Measurements from ENCODE around the gene AGO3. TPM values are rescaled to one million over a fixed set of nuclear protein-coding genes. Genes with fewer than 3 reads are reported as not detected.
A peak's percentile ranks its signal among the peaks of the same experiment; 100 is the strongest.

Gene AGO3
- total RNA-seq, 4 donors from 2014 or later: 19.9 to 23.3 (median 21.0) TPM

DNA sequence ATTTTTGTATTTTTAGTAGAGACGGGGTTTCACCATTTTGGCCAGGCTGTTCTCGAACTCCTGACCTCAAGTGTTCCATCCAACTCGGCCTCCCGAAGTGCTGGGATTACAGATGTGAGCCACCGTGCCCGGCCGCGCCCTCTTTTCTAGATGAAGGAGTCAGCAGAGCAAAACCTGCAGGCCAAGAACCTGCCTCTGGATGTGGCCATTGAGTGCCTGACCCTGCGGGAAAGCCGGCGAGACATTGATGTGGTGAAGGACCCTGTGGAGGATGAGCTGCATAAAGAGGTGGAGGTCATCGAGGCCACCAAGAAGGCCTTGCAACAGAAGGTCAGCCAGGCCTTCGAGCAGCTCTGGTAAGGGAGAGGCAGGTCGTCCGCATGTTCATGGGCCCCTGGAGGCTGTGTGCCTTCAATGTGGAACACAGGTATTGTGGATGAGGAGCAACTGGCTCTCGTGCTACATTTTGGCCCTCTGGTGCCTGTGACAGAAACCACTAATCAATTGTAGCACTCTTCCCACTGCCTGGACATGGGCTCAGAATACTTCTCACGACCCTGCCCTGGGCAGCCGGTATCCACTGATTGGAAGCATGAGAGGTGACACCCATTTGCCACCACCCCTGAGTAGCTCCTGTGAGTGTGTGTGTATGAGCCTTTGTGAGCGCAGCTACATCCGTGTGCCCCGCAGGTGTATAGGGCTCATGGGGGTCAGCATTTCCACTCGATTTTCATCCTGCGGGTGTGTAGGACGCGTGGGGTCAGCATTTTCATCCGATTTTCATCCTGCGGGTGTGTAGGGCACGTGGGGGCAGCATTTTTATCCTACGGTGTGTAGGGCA, 155.0 kb downstream of the AGO3 start:
- H3K4me1 ChIP-seq: peaks cover 27 to 42% (median 39%) of the 10 kb centered on the region in 4 donors
- WGBS: 95% methylated on average over 28 of the region's 29 CpGs
- intact Hi-C loops (cut with DNase I): no loop called here
- peaks cover 0 to 39% (median 3%) of the 10 kb centered on the region in 4 donors for H3K27me3 ChIP-seq
- peaks cover 0 to 9% (median 3%) of the 10 kb centered on the region in 4 donors for H3K36me3 ChIP-seq
- no peak for DNase-seq (ENCODE audit: extremely low spot score)
- no peak for TF ChIP-seq POLR2A (IDR thresholded peaks at IDR 0.05; ENCODE audit: low read depth)
- no peak for TF ChIP-seq EP300 (IDR thresholded peaks at IDR 0.05)
- no peak for TF ChIP-seq CTCF (IDR thresholded peaks at IDR 0.05)
- TF ChIP-seq POLR2AphosphoS5 (IDR thresholded peaks at IDR 0.05): no peak
- no peak overlapping the region for H3K4me3 ChIP-seq
- no peaks in the 10 kb centered on the region for H3K9me3 ChIP-seq
- no peak overlapping the region for H3K27ac ChIP-seq (replicated peaks in 1 of 4)

GRCh38 chr1:36086529-36087232, 155.8 kb downstream of the AGO3 start:
- 77% methylated on average over 10 of the region's 12 CpGs for WGBS
- Histone ChIP-seq H3K9me3 (no peaks in the 10 kb centered on the region), H3K36me3 (peaks cover 1 to 17% (median 11%) of the 10 kb centered on the region in 4 donors), H3K4me1 (peaks cover 30 to 48% (median 45%) of the 10 kb centered on the region in 4 donors), H3K27me3 (peaks cover 0 to 39% (median 3%) of the 10 kb centered on the region in 4 donors), H3K4me3 (no peak overlapping the region), H3K27ac (replicated peaks in 1 of 4) (no peak overlapping the region)
- intact Hi-C loops (cut with DNase I): no loop called here
- TF ChIP-seq POLR2A (IDR thresholded peaks at IDR 0.05; ENCODE audit: low read depth) (no peak), POLR2AphosphoS5 (IDR thresholded peaks at IDR 0.05) (no peak), EP300 (IDR thresholded peaks at IDR 0.05) (no peak), CTCF (IDR thresholded peaks at IDR 0.05) (no peak)
- DNase-seq (ENCODE audit: extremely low spot score): no peak

DNA sequence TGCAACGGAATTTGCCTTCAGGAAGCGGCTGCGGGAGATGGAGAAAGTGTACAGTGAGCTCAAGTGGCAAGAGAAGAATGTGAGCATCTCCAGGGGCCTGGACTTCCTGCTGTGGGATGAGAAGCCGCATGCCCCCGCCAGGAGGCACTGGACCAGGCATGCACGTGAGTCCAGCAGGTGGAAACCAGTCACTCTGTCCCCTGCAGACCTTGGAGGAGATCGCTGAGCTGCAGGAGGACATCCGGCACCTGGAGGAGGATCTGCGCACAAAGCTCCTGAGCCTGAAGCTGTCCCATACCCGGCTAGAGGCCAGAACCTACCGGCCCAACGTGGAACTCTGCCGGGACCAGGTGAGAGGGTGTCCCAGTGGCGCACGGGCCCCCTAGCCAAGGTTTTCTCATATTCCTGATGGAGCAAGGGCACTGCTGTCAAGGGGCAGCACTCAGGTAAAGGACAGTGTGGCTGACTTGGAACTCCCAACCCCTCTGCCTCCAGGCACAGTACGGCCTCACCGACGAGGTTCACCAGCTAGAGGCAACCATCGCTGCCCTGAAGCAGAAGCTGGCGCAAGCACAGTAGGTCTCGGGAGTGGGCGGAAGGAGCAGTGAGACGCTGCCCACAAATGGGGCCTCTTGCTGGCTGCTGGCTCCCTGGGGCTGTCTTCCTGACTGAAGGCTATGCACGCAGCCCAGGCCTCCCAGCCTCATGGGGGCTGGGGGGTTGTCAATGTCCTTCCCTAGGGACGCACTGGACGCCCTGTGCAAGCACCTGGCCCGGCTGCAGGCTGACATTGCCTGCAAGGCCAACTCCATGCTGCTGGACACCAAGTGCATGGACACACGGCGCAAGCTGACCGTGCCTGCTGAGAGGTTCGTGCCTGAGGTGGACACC, 156.6 kb downstream of the AGO3 start:
- no peak overlapping the region for H3K27ac ChIP-seq (replicated peaks in 1 of 4)
- DNase-seq (ENCODE audit: extremely low spot score): no peak
- TF ChIP-seq CTCF (IDR thresholded peaks at IDR 0.05): no peak
- TF ChIP-seq POLR2A (IDR thresholded peaks at IDR 0.05; ENCODE audit: low read depth): no peak
- no peak for TF ChIP-seq EP300 (IDR thresholded peaks at IDR 0.05)
- TF ChIP-seq POLR2AphosphoS5 (IDR thresholded peaks at IDR 0.05): no peak
- H3K9me3 ChIP-seq: no peaks in the 10 kb centered on the region
- peaks cover 9 to 25% (median 19%) of the 10 kb centered on the region in 4 donors for H3K36me3 ChIP-seq
- peaks cover 30 to 50% (median 45%) of the 10 kb centered on the region in 4 donors for H3K4me1 ChIP-seq
- WGBS: 85% methylated on average over 10 of the region's 31 CpGs
- peaks cover 0 to 39% (median 3%) of the 10 kb centered on the region in 4 donors for H3K27me3 ChIP-seq
- intact Hi-C loops (cut with DNase I): no loop called here
- H3K4me3 ChIP-seq: no peak overlapping the region

GRCh38 chr1:36088265-36088576, 157.3 kb downstream of the AGO3 start:
- no peak for DNase-seq (ENCODE audit: extremely low spot score)
- no peaks in the 10 kb centered on the region for H3K9me3 ChIP-seq
- H3K4me1 ChIP-seq: peaks cover 30 to 56% (median 50%) of the 10 kb centered on the region in 4 donors
- TF ChIP-seq EP300 (IDR thresholded peaks at IDR 0.05) (no peak), CTCF (IDR thresholded peaks at IDR 0.05) (no peak), POLR2A (IDR thresholded peaks at IDR 0.05; ENCODE audit: low read depth) (no peak), POLR2AphosphoS5 (IDR thresholded peaks at IDR 0.05) (no peak)
- peak overlapping the region; percentile 64 to 100 (median 88) for H3K4me3 ChIP-seq
- peak overlapping the region; percentile 86 to 94 (median 90) for H3K27ac ChIP-seq (replicated peaks in 1 of 4)
- H3K27me3 ChIP-seq: peaks cover 0 to 33% (median 3%) of the 10 kb centered on the region in 4 donors
- 89% methylated on average over 2 of the region's 8 CpGs for WGBS
- peaks cover 15 to 32% (median 26%) of the 10 kb centered on the region in 4 donors for H3K36me3 ChIP-seq
- intact Hi-C loops (cut with DNase I): no loop called here
